KMS-11 (cell line): Measurements from ENCODE around the gene BDH1.

Source experiments
- H2AFZ ChIP-seq: fragments of 200-600 bp; sonication (generic); 2 replicates; pipeline ENCODE4 v1.6.1; 2016; ENCODE audit warnings: antibody characterized with exemption, mixed run types, low read depth
- H3K27ac ChIP-seq: fragments of 200-600 bp; sonication (generic); 2 replicates; pipeline ENCODE4 v1.6.1; 2016; ENCODE audit warnings: mild to moderate bottlenecking, mixed run types
- H3K27me3 ChIP-seq: fragments of 200-600 bp; sonication (generic); 2 replicates; pipeline ENCODE4 v1.6.1; 2017; ENCODE audit warnings: mild to moderate bottlenecking, low read depth, mixed run types, moderate library complexity; ENCODE audit not compliant: insufficient read depth
- H3K36me3 ChIP-seq: fragments of 200-600 bp; sonication (generic); 2 replicates; pipeline ENCODE4 v1.6.1; 2017; ENCODE audit warnings: mild to moderate bottlenecking, mixed run types; ENCODE audit not compliant: insufficient read depth
- H3K4me1 ChIP-seq: fragments of 200-600 bp; sonication (generic); 2 replicates; pipeline ENCODE4 v1.6.1; 2016; ENCODE audit warnings: mild to moderate bottlenecking, low read depth, mixed run types; ENCODE audit not compliant: poor library complexity, severe bottlenecking
- H3K4me2 ChIP-seq: fragments of 200-600 bp; sonication (generic); 2 replicates; pipeline ENCODE4 v1.7.0; 2016; ENCODE audit warnings: mild to moderate bottlenecking, mixed run types
- H3K4me3 ChIP-seq: fragments of 200-600 bp; sonication (generic); IDR thresholded peaks from 2 replicates; pipeline ENCODE4 v1.6.1; 2017; ENCODE audit warnings: low read depth, low read length, mixed read lengths; ENCODE audit not compliant: insufficient read depth
- H3K79me2 ChIP-seq: fragments of 200-600 bp; sonication (generic); 2 replicates; pipeline ENCODE4 v1.6.1; 2016; ENCODE audit warnings: low read depth, mixed run types; ENCODE audit not compliant: insufficient read depth
- H3K9ac ChIP-seq: fragments of 200-600 bp; sonication (generic); 2 replicates; pipeline ENCODE4 v1.6.1; 2016; ENCODE audit warnings: mild to moderate bottlenecking, mixed run types
- H4K20me1 ChIP-seq: fragments of 200-600 bp; sonication (generic); 2 replicates; pipeline ENCODE4 v1.6.1; 2016; ENCODE audit warnings: mild to moderate bottlenecking, mixed run types; ENCODE audit not compliant: insufficient read depth
- CTCF ChIP-seq: fragments of 200-600 bp; sonication (generic); conservative IDR thresholded peaks from 2 replicates; pipeline ENCODE4 v1.6.1; 2017; ENCODE audit warnings: low read depth, mild to moderate bottlenecking, antibody characterized with exemption, low read length, moderate library complexity, mixed read lengths

The BDH1 gene

GRCh38 chr3:197552198-197552597, 3.6 kb downstream of the BDH1 start:
- Histone ChIP-seq H3K27ac (no peak overlapping the region), H3K4me3 (no peak overlapping the region), H3K9ac (no peak overlapping the region), H3K4me2 (no peak overlapping the region), H2AFZ (no peak overlapping the region), H3K27me3 (no peaks in the 10 kb centered on the region), H3K79me2 (peaks cover 24% of the 10 kb centered on the region; the same call in 1 of the 2 replicates), H4K20me1 (no peaks in the 10 kb centered on the region), H3K36me3 (no peaks in the 10 kb centered on the region), H3K4me1 (peaks cover 6% of the 10 kb centered on the region)
- TF ChIP-seq CTCF: no peak

GRCh38 chr3:197550489-197550888, 5.3 kb downstream of the BDH1 start:
- Histone ChIP-seq H3K27me3 (no peaks in the 10 kb centered on the region), H3K4me3 (no peak overlapping the region), H4K20me1 (no peaks in the 10 kb centered on the region), H3K4me1 (peaks cover 6% of the 10 kb centered on the region), H3K36me3 (no peaks in the 10 kb centered on the region), H2AFZ (no peak overlapping the region), H3K9ac (no peak overlapping the region), H3K79me2 (peaks cover 24% of the 10 kb centered on the region; the same call in 1 of the 2 replicates), H3K27ac (no peak overlapping the region), H3K4me2 (no peak overlapping the region)
- no peak for TF ChIP-seq CTCF

- Histone ChIP-seq H3K27ac (no peak overlapping the region), H2AFZ (no peak overlapping the region), H3K4me2 (no peak overlapping the region), H3K27me3 (no peaks in the 10 kb centered on the region), H3K4me3 (no peak overlapping the region), H3K36me3 (no peaks in the 10 kb centered on the region), H3K4me1 (peaks cover 5% of the 10 kb centered on the region), H3K9ac (no peak overlapping the region), H4K20me1 (no peaks in the 10 kb centered on the region), H3K79me2 (peaks cover 24% of the 10 kb centered on the region; the same call in 1 of the 2 replicates)
- TF ChIP-seq CTCF: no peak
These were observed 6.4 kb downstream of the BDH1 start for GRCh38 chr3:197549261-197549885.

GRCh38 chr3:197547306-197548011, 8.3 kb downstream of the BDH1 start:
- no peak overlapping the region for H3K4me2 ChIP-seq
- peaks cover 15% of the 10 kb centered on the region; the same call in 1 of the 2 replicates for H3K79me2 ChIP-seq
- no peaks in the 10 kb centered on the region for H4K20me1 ChIP-seq
- no peaks in the 10 kb centered on the region for H3K4me1 ChIP-seq
- no peak overlapping the region for H3K4me3 ChIP-seq
- H3K9ac ChIP-seq: no peak overlapping the region
- no peak overlapping the region for H2AFZ ChIP-seq
- peaks cover 4% of the 10 kb centered on the region; the same call in 1 of the 2 replicates for H3K36me3 ChIP-seq
- TF ChIP-seq CTCF: no peak
- no peak overlapping the region for H3K27ac ChIP-seq
- H3K27me3 ChIP-seq: no peaks in the 10 kb centered on the region
